Thoracic aorta (tissue), 2 donors: ENCODE data around the gene CLN6. TPM values are rescaled to one million over a fixed set of nuclear protein-coding genes. Genes with fewer than 3 reads are reported as not detected.

Source experiments
- total RNA-seq, 2 donors: library from RNA; depleted of rRNA; stranded (reverse); fragments of >200 nt; gene quantifications; one replicate each; pipeline versions ENCODE4 v1.1.0 to v1.2.3, GENCODE V29; 2016

CLN6 gene
- total RNA-seq, 2 donors from 2014 or later: 18.5 to 22.9 TPM

Other genes with a start within 250 kb of the CLN6 start
- gene PIAS1, start 175.4 kb downstream of the CLN6 start, total RNA-seq: 10 to 100 TPM; 45.1 to 74.1 TPM
- 1 to 10 TPM; 1.6 to 7.7 TPM for gene CALML4, start 24.4 kb downstream of the CLN6 start, total RNA-seq
- gene FEM1B, start 48.0 kb upstream of the CLN6 start, total RNA-seq: 10 to 100 TPM; 31.1 to 56.2 TPM
- 100 to 1,000 TPM; 246 to 360 TPM for gene ITGA11, start 202.4 kb upstream of the CLN6 start, total RNA-seq